ENCODE measurements around the gene RCE1.

RCE1 gene

GRCh38 chr11:66857234-66857926 is 14.1 kb downstream of the RCE1 start:
- TF ChIP-seq CTCF (IDR thresholded peaks at IDR 0.05; ENCODE audit: low read depth, low read length), result no peak
- DNase-seq (ENCODE audit: low read depth, low spot score), result no peak
- in situ Hi-C loops (cut with HindIII; ENCODE audit: low sequenced_read_pairs), result no loop called here
- H3K4me3 ChIP-seq (ENCODE audit: low read depth, low read length), result peak overlapping the region; percentile 68

GRCh38 chr11:66857927-66858185 is 14.6 kb downstream of the RCE1 start:
- peak overlapping the region; percentile 68 for H3K4me3 ChIP-seq (ENCODE audit: low read depth, low read length)
- no peak for DNase-seq (ENCODE audit: low read depth, low spot score)
- in situ Hi-C loops (cut with HindIII; ENCODE audit: low sequenced_read_pairs), result no loop called here
- TF ChIP-seq CTCF (IDR thresholded peaks at IDR 0.05; ENCODE audit: low read depth, low read length), result no peak

GRCh38 chr11:66858186-66858938 is 15.1 kb downstream of the RCE1 start:
- in situ Hi-C loops (cut with HindIII; ENCODE audit: low sequenced_read_pairs), result no loop called here
- TF ChIP-seq CTCF (IDR thresholded peaks at IDR 0.05; ENCODE audit: low read depth, low read length), result no peak
- no peak for DNase-seq (ENCODE audit: low read depth, low spot score)
- no peak overlapping the region for H3K4me3 ChIP-seq (ENCODE audit: low read depth, low read length)

- TF ChIP-seq CTCF (IDR thresholded peaks at IDR 0.05; ENCODE audit: low read depth, low read length), result no peak
- in situ Hi-C loops (cut with HindIII; ENCODE audit: low sequenced_read_pairs), result no loop called here
- no peak for DNase-seq (ENCODE audit: low read depth, low spot score)
- H3K4me3 ChIP-seq (ENCODE audit: low read depth, low read length), result no peak overlapping the region
Observed at GRCh38 chr11:66858939-66859685, 15.9 kb downstream of the RCE1 start.

GRCh38 chr11:66859686-66860448 is 16.6 kb downstream of the RCE1 start:
- in situ Hi-C loops (cut with HindIII; ENCODE audit: low sequenced_read_pairs), result no loop called here
- TF ChIP-seq CTCF (IDR thresholded peaks at IDR 0.05; ENCODE audit: low read depth, low read length), result no peak
- no peak overlapping the region for H3K4me3 ChIP-seq (ENCODE audit: low read depth, low read length)
- no peak for DNase-seq (ENCODE audit: low read depth, low spot score)

GRCh38 chr11:66860449-66860831 is 17.2 kb downstream of the RCE1 start:
- no peak for TF ChIP-seq CTCF (IDR thresholded peaks at IDR 0.05; ENCODE audit: low read depth, low read length)
- no peak for DNase-seq (ENCODE audit: low read depth, low spot score)
- in situ Hi-C loops (cut with HindIII; ENCODE audit: low sequenced_read_pairs), result no loop called here
- no peak overlapping the region for H3K4me3 ChIP-seq (ENCODE audit: low read depth, low read length)

Measured in astrocyte of the spinal cord (primary cell).